Epidermal melanocyte (primary cell): ENCODE results near the gene EMILIN1.

Experiments
- DNase-seq: peaks from one replicate; pipeline ENCODE4 v3.0.0; 2011; ENCODE audit warnings: low spot score; ENCODE audit not compliant: insufficient read length

The EMILIN1 gene

GRCh38 chr2:27122791-27123190, 44.4 kb downstream of the EMILIN1 start:
- DNase-seq = no peak

DNA sequence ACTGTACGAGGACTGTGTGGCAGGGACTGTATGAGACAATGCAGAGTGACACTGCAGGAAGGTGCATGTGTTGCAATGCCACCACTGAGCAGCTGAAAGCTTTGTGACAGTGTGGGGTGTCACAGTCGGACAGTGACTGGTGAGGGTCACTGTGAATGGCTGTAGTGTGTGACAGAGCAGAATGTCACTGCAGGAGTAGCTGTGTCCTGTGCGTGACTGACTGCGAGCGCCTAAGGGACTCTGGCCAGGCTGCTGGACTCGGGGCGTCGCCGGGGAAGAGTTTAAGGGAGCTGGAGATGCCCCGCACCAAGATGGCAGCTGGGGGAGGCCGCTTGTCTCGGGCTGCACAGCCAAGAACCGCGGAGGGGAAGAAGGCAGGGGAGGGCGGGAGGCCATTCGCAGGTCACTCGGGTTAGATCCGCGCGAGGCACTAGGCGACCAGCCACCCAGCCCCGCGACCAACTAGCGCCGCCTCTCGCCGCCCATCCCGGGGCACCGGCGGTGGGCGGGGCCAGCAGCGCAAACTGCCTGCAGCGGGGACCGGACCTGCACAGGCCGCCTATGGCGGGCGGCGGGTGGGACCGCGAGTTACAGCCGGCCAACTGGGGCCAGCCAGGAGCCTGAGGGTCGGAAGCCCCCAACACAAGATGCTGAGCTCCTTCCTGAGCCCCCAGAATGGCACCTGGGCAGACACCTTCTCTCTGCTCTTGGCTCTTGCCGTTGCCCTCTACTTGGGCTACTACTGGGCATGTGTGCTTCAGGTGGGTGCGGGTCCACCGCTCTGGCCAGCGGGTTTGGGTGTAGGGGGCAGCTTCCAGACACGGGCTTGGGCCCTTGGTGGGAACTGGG, 45.1 kb downstream of the EMILIN1 start, which contains the start of gene ABHD1:
Gene ABHD1, plus strand, starts transcription at position 514 of the 849 bp plus-strand sequence. Its CDS starts 134 bp downstream, at position 648.
- DNase-seq = peak; percentile 54

- no peak for DNase-seq
Observed at GRCh38 chr2:27125104-27125503, 46.7 kb downstream of the EMILIN1 start.

DNA sequence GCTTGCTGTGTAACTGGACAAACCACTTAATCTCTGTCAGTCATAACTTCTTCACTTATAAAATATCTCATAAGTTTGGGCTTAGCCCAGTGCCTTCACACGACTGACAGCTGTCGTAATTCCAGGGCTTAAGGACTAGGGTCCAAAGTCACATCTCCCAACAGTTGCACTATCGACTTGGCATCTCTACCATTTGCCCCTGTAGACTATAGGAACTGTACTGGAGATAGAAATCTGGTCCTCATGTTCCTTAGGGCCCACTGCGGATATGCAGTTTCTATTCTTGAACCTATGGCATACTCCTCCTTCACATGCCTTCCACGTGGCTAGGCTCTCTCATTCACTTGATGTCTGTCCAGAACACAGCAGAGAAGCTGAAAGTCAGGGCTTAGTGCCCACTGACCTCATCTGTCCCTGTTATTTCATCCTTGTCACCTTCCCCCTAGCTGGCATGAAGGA, 47.9 kb downstream of the EMILIN1 start:
- DNase-seq = no peak

GRCh38 chr2:27127883-27128667, 49.7 kb downstream of the EMILIN1 start:
- no peak for DNase-seq

GRCh38 chr2:27128668-27129571, 50.5 kb downstream of the EMILIN1 start:
- DNase-seq = no peak

DNA sequence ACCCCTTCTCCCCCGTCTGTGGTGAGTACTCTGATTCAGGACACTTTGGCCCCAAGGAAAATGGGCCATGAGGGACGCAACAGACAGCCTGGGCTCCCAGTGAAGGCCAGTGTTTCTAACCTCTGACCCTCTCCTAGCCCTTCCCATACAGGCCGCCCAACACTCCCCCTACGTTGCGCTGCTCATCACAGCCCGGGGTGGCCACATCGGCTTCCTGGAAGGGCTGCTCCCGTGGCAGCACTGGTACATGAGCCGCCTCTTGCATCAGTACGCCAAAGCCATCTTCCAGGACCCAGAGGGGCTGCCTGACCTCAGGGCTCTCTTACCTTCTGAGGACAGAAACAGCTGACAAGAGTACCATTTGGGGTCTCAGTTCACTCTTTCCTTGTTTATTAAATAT, 52.0 kb downstream of the EMILIN1 start:
- no peak for DNase-seq

DNA sequence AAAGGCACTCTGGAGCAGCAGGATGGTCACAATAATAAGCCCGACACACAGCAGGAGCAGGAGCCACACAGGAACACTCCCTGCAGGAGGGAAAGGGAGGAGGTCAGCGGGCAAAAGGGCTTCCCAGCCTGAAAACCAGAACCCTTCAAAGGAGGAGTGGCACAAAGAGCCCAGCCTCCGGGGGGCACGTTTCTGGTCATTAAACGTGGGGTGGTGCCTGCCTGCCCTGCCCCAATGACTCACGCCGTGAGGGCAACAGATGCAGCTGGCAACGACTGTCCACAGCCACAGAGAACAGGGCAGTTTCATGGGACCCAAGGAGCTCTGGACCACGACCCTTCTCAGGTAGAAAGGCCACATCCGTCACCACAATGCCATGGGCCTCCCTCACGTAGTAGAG, 53.0 kb downstream of the EMILIN1 start:
- no peak for DNase-seq

DNA sequence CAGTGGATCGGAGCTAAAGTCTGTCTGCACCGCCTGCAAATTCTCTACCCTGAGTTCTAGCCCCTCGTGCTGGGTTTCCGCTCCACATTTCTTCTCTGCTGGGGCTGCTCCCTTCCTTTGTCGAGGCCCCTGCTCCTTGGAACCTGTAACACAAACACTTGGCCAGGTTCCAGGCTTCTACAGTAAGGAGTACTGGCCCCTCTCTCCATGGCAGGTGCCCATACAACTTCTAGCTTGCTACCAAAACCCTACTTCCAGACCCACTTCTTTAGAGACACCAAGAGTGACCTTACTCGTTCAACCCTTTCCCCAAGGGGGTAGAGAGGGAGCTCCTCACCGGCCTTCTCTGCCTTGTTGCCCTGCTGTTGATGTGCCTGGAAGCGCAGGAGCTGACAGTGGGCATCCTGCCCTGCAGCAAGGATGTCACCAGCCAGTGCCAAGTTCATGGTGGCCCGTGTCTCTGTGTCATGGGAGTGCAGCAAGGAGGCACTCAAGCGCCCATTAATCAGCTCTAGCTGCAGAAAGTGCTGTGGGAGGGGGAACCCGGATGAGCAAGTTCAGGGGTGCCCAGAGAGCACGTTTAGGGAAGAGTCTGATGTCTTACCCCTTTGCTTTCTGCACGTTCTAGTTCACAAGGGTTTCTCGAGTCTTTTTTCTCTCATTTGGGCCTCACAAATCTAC, 54.9 kb downstream of the EMILIN1 start:
- DNase-seq = no peak

- peak; percentile 88 for DNase-seq
Observed at GRCh38 chr2:27133905-27134780, 55.7 kb downstream of the EMILIN1 start, which contains the start of gene PREB. PREB (minus strand) TSS chr2:27134636; CDS start chr2:27134421, 215 bp downstream.

DNA sequence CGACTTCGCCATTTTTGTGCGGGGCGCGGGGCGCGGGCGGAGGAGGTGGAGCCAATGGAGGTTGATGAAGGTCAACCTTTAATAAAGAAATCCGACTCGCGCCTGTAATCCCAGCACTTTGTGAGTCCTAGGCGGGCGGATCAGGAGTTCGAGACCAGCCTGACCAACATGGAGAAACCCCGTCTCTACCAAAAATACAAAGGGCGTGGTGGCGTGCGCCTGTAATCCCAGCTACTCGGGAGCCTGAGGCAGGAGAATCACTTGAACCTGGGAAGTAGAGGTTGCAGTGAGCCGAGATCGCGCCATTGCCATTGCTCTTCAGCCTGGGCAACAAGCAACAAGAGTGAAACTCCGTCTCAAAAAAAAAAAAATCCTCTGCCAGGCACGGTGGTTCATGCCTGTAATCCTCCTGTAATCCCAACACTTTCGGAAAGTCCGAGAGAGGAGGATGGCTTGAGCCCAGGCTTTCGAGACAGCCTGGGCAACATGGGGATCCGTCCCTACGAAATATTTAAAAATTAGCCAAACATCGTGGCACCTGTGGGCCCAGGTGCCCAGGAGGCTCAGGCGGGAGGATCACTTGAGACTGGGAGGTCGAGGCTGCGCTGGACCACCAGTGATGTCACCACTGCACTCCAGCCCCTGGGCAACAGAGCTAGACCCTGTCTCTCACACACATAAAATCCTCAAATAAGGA, 56.5 kb downstream of the EMILIN1 start:
- no peak for DNase-seq

DNA sequence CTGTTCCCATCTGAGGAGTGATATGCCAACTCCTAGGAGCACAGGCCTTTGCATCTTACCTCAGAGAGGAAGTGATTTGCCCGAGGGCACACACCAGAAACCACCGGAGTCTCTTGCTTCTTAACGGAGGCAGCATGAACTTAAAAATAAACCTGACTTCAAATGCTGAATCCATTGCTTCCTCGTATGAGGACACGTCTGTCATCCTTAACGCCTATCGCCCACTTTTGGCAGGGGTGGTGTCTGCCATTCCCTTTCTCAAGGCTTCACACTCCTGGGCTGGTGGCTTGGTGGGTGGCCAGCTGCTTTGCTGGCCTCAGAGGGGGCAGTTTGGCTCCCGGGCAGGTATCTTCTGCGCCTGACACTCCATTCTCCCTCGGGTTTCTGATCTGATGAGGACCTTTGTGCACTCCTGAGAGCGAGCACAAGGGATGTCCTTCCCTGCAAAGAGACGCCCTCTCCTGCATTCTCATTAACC, 57.1 kb downstream of the EMILIN1 start:
- DNase-seq = no peak
